Measurements from ENCODE around the gene PHF21B. TPM values are rescaled to one million over a fixed set of nuclear protein-coding genes. Genes with fewer than 3 reads are reported as not detected.

Gene PHF21B
- total and polyA plus RNA-seq, 2 donors (not counting 3 experiments of a cell fraction or from before 2014, with no cell fraction given): not detected

- no peak for TF ChIP-seq GATA2 (IDR thresholded peaks at IDR 0.05; ENCODE audit: insufficient read depth, insufficient read length, low read depth, low read length)
- TF ChIP-seq MAX (IDR thresholded peaks at IDR 0.05; ENCODE audit: insufficient read depth, insufficient read length): no peak
- TF ChIP-seq POLR2A (IDR thresholded peaks at IDR 0.05; ENCODE audit: low read depth, low read length): no peak
- no peak for TF ChIP-seq EZH2 (IDR thresholded peaks at IDR 0.05; ENCODE audit: borderline replicate concordance, low read depth, low read length, severe bottlenecking)
- TF ChIP-seq CTCF (IDR thresholded peaks at IDR 0.05; ENCODE audit: extremely low read depth in 1 of 2, insufficient read depth in 1 of 2, low read depth in 1 of 2, low read length in 2 of 2): no peak
- no peak for TF ChIP-seq MYC (IDR thresholded peaks at IDR 0.05; ENCODE audit: low read depth, low read length)
- no peak for TF ChIP-seq FOS (IDR thresholded peaks at IDR 0.05; ENCODE audit: borderline replicate concordance, insufficient read depth, low read length)
- TF ChIP-seq JUN (IDR thresholded peaks at IDR 0.05; ENCODE audit: borderline replicate concordance, insufficient read depth, insufficient read length, low read depth): no peak
- no peak for TF ChIP-seq POLR2AphosphoS5 (IDR thresholded peaks at IDR 0.05; ENCODE audit: insufficient read depth, low read depth, low read length)
- dilution Hi-C loops (cut with MboI; ENCODE audit: extremely low pct_ligation_motif_present, low sequenced_read_pairs) (no loop called here), intact Hi-C loops (cut with micrococcal nuclease) (no loop called here)
- Histone ChIP-seq H3K9ac (replicated peaks; ENCODE audit: extremely low read depth, insufficient read depth, low read length) (no peak overlapping the region), H3K9me3 (replicated peaks; ENCODE audit: control insufficient read depth, insufficient read depth, low read length) (no peaks in the 10 kb centered on the region), H3K4me3 (replicated peaks in 1 of 3; ENCODE audit: insufficient read depth in 1 of 3, low read depth in 1 of 3, low read length in 3 of 3) (no peak overlapping the region), H3K27ac (ENCODE audit: insufficient read depth, low read depth, low read length) (no peak overlapping the region), H2AFZ (ENCODE audit: low read depth, low read length) (no peak overlapping the region), H3K27me3 (ENCODE audit: control insufficient read depth in 2 of 2, insufficient read depth in 2 of 2, low read length in 2 of 2) (no peaks in the 10 kb centered on the region), H3K4me2 (ENCODE audit: insufficient read depth, low read length) (no peak overlapping the region), H3K79me2 (ENCODE audit: control insufficient read depth, insufficient read depth, low read length) (no peaks in the 10 kb centered on the region), H4K20me1 (replicated peaks; ENCODE audit: control insufficient read depth, extremely low read depth, insufficient read depth, low read length) (no peaks in the 10 kb centered on the region), H3K4me1 (ENCODE audit: control insufficient read depth, extremely low read depth, insufficient read depth, low read length) (no peaks in the 10 kb centered on the region), H3K36me3 (ENCODE audit: control insufficient read depth in 2 of 2, extremely low read depth in 1 of 2, insufficient read depth in 2 of 2, low read length in 2 of 2) (no peaks in the 10 kb centered on the region), H3K9me1 (replicated peaks; ENCODE audit: control insufficient read depth, extremely low read depth, insufficient read depth, low read length) (no peaks in the 10 kb centered on the region)
- BruUV-seq (replicated peaks): no TSS peak
- FAIRE-seq (no peak), DNase-seq (ENCODE audit: low read depth, low spot score) (no peak)
- POLR2A ChIA-PET: no interaction called here
- CTCF ChIA-PET: no interaction called here
These were observed 95.6 kb downstream of the PHF21B start for GRCh38 chr22:44914026-44914721.
